Cardiac muscle cell (in vitro differentiated cells and primary cell): ENCODE data around the gene CHRND. TPM values are rescaled to one million over a fixed set of nuclear protein-coding genes. Genes with fewer than 3 reads are reported as not detected.

Experiments used
- DNase-seq, 2 donors: peaks; one replicate each; pipeline versions ENCODE4 v3.0.0 to v3.0.0-alpha.2; 2010 to 2017; ENCODE audit warnings: low read depth in 1 of 2, low spot score in 1 of 2
- H3K27ac ChIP-seq: fragments of 200-600 bp; sonication (generic); 2 replicates; pipeline ENCODE4 v1.5.1; 2016
- H3K27me3 ChIP-seq: fragments of 200-600 bp; sonication (generic); 2 replicates; pipeline ENCODE4 v1.6.0; 2016; ENCODE audit warnings: control low read depth
- H3K36me3 ChIP-seq: fragments of 200-600 bp; sonication (generic); 2 replicates; pipeline ENCODE4 v1.5.1; 2016; ENCODE audit warnings: control low read depth
- H3K4me1 ChIP-seq: fragments of 200-600 bp; sonication (generic); 2 replicates; pipeline ENCODE4 v1.8.1; 2017; ENCODE audit warnings: low read depth, mild to moderate bottlenecking, mixed run types
- H3K4me3 ChIP-seq: fragments of 200-600 bp; sonication (generic); 2 replicates; pipeline ENCODE4 v1.5.1; 2016; ENCODE audit warnings: mild to moderate bottlenecking
- H3K9me3 ChIP-seq: fragments of 200-600 bp; sonication (generic); 2 replicates; pipeline ENCODE4 v1.5.1; 2017; ENCODE audit warnings: low read depth, mild to moderate bottlenecking, control low read depth
- polyA plus RNA-seq: library from polyadenylated mRNA; unstranded; fragments of >200 nt; fragmentation: Nextera tagmentation; extraction: Ambion mirVana; gene quantifications from 2 replicates; pipeline ENCODE4 v1.2.1, GENCODE V29; 2016
- total RNA-seq: library from RNA; depleted of rRNA; stranded (reverse); fragments of >200 nt; gene quantifications from 2 replicates; pipeline ENCODE4 v1.2.3, GENCODE V29; 2016
- TF ChIP-seq, protein P1 (sequence below): IDR thresholded peaks from 2 replicates; pipeline ENCODE4 v1.5.1; 2012; ENCODE audit warnings: low read depth, mild to moderate bottlenecking, low read length

Gene CHRND
- total and polyA plus RNA-seq, 2 experiments from 2014 or later: 0.05 to 0.09 TPM

DNA sequence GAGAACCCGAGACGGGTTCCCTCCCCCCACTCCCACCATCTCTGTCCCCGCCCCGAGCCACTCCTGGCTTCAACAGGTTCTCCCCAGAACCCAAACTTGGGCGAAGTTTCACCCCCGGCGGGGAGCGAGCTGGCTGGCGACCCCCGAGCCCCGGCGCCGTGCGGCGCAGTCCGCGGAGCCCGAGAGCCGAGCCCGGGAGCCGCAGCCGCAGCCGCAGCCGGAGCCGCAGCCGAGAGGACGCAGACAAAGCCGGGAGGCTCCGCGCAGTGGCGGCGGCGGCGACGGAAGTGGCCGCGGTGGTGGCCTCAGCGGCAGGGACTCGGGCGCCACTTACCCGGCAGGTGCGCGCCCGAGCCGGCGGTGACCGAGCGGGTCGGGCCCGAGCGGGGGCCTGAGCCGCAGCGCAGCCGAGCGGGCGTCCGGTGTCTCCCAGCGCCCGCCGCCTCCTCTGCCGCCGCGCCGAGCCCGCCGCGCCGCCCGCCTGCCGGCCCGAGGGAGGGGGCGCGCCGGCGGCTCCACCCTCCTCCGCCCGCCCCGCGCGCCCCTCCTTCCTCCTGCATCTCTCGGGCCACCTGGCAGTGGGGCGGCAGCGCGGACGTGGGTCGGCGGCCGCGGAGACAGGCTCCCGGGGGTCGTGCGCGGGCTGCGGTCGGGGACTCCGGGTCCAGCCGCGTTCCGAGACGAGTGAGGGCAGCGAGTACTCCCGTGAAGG is 38.4 kb upstream of the CHRND start, which contains the start of gene ECEL1:
ECEL1 (minus strand) TSS at position 450 of the 712 bp plus-strand sequence. CDS start 1,181 bp downstream, outside the sequence.
- TF ChIP-seq, protein P1, sequence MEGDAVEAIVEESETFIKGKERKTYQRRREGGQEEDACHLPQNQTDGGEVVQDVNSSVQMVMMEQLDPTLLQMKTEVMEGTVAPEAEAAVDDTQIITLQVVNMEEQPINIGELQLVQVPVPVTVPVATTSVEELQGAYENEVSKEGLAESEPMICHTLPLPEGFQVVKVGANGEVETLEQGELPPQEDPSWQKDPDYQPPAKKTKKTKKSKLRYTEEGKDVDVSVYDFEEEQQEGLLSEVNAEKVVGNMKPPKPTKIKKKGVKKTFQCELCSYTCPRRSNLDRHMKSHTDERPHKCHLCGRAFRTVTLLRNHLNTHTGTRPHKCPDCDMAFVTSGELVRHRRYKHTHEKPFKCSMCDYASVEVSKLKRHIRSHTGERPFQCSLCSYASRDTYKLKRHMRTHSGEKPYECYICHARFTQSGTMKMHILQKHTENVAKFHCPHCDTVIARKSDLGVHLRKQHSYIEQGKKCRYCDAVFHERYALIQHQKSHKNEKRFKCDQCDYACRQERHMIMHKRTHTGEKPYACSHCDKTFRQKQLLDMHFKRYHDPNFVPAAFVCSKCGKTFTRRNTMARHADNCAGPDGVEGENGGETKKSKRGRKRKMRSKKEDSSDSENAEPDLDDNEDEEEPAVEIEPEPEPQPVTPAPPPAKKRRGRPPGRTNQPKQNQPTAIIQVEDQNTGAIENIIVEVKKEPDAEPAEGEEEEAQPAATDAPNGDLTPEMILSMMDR: no peak
- Histone ChIP-seq H3K9me3 (no peaks in the 10 kb centered on the region), H3K36me3 (no peaks in the 10 kb centered on the region), H3K4me3 (peak within 1 kb of the TSS; percentile 27), H3K4me1 (peaks cover 4% of the 10 kb centered on the region), H3K27ac (no peak within 1 kb of the TSS), H3K27me3 (peaks cover 82% of the 10 kb centered on the region)
- peak in 1 of 2 donors; percentile 55 for DNase-seq

DNA sequence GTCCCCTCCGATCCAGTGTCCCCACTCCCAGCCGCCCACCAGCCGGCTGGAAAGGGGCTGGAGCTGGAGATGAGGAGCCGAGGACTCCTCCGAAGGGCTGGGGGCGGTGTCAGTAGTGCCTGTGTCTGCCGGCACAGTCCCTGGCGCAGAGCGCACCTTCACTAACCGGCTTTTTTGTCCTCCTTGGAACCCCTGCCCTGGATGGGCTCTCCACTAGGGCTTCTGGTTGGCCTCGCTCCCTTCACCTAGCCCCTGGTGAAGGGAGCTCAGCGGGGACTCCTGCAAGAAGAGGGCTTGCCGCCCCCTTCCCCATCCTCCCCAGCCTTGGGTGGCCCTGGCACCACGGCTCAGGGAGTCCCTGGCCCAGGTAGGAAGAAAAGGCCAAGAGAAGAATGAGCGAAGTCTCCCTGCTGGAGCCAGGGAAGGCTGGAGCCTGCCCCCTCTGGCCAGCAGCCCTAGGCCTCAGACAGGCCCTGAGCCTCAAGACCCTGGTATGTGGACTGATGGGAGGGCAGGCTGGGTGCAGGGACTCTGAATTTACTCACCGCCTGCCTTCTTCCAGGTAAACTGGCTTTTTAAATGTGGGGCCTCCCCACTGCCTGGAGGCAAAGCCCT is 37.8 kb upstream of the CHRND start:
- H3K27me3 ChIP-seq: peaks cover 76% of the 10 kb centered on the region
- no peaks in the 10 kb centered on the region for H3K9me3 ChIP-seq
- TF ChIP-seq, protein P1: no peak
- H3K4me1 ChIP-seq: peaks cover 4% of the 10 kb centered on the region
- no peaks in the 10 kb centered on the region for H3K36me3 ChIP-seq
- H3K4me3 ChIP-seq: no peak overlapping the region
- H3K27ac ChIP-seq: no peak overlapping the region
- no peak for DNase-seq

DNA sequence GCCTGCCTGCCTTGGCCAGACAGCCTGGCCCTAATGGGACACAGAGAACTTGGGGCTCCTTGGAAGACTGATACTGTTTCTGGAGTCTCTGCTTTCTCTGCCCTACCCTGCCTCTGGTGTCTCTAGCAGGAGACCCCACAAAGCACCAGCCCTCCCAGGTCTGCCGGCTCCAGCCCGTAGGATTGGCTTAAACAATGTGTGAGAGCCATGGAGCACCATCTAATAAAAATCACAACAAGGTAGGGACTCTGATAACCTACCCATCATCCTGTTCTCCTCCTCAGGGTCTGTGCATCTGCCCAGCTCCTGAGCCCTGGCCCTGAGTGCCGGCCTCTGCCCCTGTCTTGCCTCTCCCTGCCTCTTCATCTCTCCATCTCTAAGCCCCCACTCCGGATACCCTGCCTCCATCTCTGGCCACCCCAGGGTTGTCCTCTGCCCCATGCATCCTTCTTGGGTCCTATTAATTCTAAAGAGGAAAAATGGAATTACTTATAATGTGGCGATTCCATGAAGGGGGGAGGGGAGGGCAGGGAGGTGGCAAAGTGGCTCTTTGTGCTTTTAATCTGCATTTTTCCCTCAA is 37.1 kb upstream of the CHRND start:
- no peak for DNase-seq

GRCh38 chr2:232489516-232490220 is 36.3 kb upstream of the CHRND start:
- TF ChIP-seq, protein P1: no peak
- H3K27me3 ChIP-seq: peaks cover 61% of the 10 kb centered on the region
- H3K4me3 ChIP-seq: no peak overlapping the region
- H3K36me3 ChIP-seq: no peaks in the 10 kb centered on the region
- no peaks in the 10 kb centered on the region for H3K9me3 ChIP-seq
- H3K27ac ChIP-seq: no peak overlapping the region
- no peak for DNase-seq
- H3K4me1 ChIP-seq: peaks cover 4% of the 10 kb centered on the region

More for the DNA sequence above, 37.1 kb upstream of the CHRND start:
- Histone ChIP-seq H3K27ac (no peak overlapping the region), H3K27me3 (peaks cover 70% of the 10 kb centered on the region), H3K4me1 (peaks cover 4% of the 10 kb centered on the region), H3K4me3 (no peak overlapping the region), H3K36me3 (no peaks in the 10 kb centered on the region), H3K9me3 (no peaks in the 10 kb centered on the region)
- TF ChIP-seq, protein P1: no peak
